Endothelial cell of umbilical vein (primary cell): ENCODE measurements around the gene GREB1. TPM values are rescaled to one million over a fixed set of nuclear protein-coding genes. Genes with fewer than 3 reads are reported as not detected.

Experiments used
- BruUV-seq: library from RNA; stranded (reverse); fragments of 400-500 nt; replicated peaks from 2 replicates; lab custom pipeline; 2021; lab: Mats Ljungman, UMichigan
- CTCF ChIA-PET: fragments of 300-600, 350-600 bp; sonication (Branson Sonifier 250); formaldehyde crosslinking; loops from one replicate; lab custom pipeline; 2021; ENCODE audit warnings: antibody characterized with exemption, inconsistent platforms; lab: Charles Lee
- POLR2A ChIA-PET: fragments of 300-600, 350-600 bp; sonication (Branson Sonifier 250); formaldehyde crosslinking; loops from one replicate; lab custom pipeline; 2021; ENCODE audit warnings: antibody characterized with exemption, inconsistent platforms; lab: Charles Lee
- DNase-seq: peaks from one replicate; pipeline ENCODE4 v3.0.0-alpha.2; 2011; ENCODE audit warnings: low read depth, low spot score
- FAIRE-seq: peaks from 2 replicates; lab custom pipeline; 2011; peaks lifted over from hg19 to GRCh38; lab: Jason Lieb, UNC
- H2AFZ ChIP-seq: 2 replicates; pipeline ENCODE4 v1.6.0; 2012; ENCODE audit warnings: low read depth, low read length, control low read depth, inconsistent platforms
- H3K27ac ChIP-seq: 2 replicates; pipeline ENCODE4 v1.5.1; 2011; ENCODE audit warnings: low read depth, mild to moderate bottlenecking, control low read depth, low read length, moderate library complexity; ENCODE audit not compliant: insufficient read depth
- H3K27me3 ChIP-seq, 2 experiments: 2 replicates each; pipeline versions ENCODE4 v1.6.0 to v1.6.1; 2011; ENCODE audit warnings: low read length in 2 of 2, mixed read lengths in 1 of 2; ENCODE audit not compliant: control insufficient read depth in 2 of 2, insufficient read depth in 2 of 2
- H3K36me3 ChIP-seq, 2 experiments: 2 replicates in 1 of 2; 3 replicates in 1 of 2; pipeline ENCODE4 v1.5.1; 2011; ENCODE audit warnings: low read length in 2 of 2, mild to moderate bottlenecking in 1 of 2, moderate library complexity in 1 of 2; ENCODE audit not compliant: control insufficient read depth in 2 of 2, insufficient read depth in 2 of 2; ENCODE audit errors: extremely low read depth in 1 of 2
- H3K4me1 ChIP-seq: 3 replicates; pipeline ENCODE4 v1.5.1; 2011; ENCODE audit warnings: mild to moderate bottlenecking, low read length; ENCODE audit not compliant: control insufficient read depth, insufficient read depth; ENCODE audit errors: extremely low read depth
- H3K4me2 ChIP-seq: 2 replicates; pipeline ENCODE4 v1.6.1; 2011; ENCODE audit warnings: low read length, control low read depth, mixed read lengths; ENCODE audit not compliant: insufficient read depth
- H3K4me3 ChIP-seq, 3 experiments: fragments of 200-600 bp in 1 of 3; sonication (generic), shearing (Covaris generic) in 1 of 3; replicated peaks in 1 of 3; 2 replicates each; pipeline ENCODE4 v1.5.1; 2011 to 2016; ENCODE audit warnings: control low read depth in 3 of 3, low read length in 3 of 3, mild to moderate bottlenecking in 2 of 3, inconsistent platforms in 1 of 3, low read depth in 1 of 3, moderate library complexity in 1 of 3; ENCODE audit not compliant: insufficient read depth in 1 of 3
- H3K79me2 ChIP-seq: 2 replicates; pipeline ENCODE4 v1.6.0; 2012; ENCODE audit warnings: low read length, inconsistent platforms; ENCODE audit not compliant: control insufficient read depth, insufficient read depth
- H3K9ac ChIP-seq: replicated peaks from 2 replicates; pipeline ENCODE3; 2011; ENCODE audit warnings: low read length, control low read depth; ENCODE audit not compliant: insufficient read depth; ENCODE audit errors: extremely low read depth
- H3K9me1 ChIP-seq: replicated peaks from 3 replicates; pipeline ENCODE4 v1.6.0; 2011; ENCODE audit warnings: mild to moderate bottlenecking, low read length; ENCODE audit not compliant: control insufficient read depth, insufficient read depth; ENCODE audit errors: extremely low read depth
- H3K9me3 ChIP-seq: replicated peaks from 2 replicates; pipeline ENCODE4 v1.5.1; 2012; ENCODE audit warnings: low read length, inconsistent platforms; ENCODE audit not compliant: control insufficient read depth, insufficient read depth
- H4K20me1 ChIP-seq: replicated peaks from 2 replicates; pipeline ENCODE3; 2011; ENCODE audit warnings: mild to moderate bottlenecking, low read length; ENCODE audit not compliant: control insufficient read depth, insufficient read depth; ENCODE audit errors: extremely low read depth
- CTCF ChIP-seq, 2 donors: IDR thresholded peaks; 1 replicate in 1 of 2; 2 replicates in 1 of 2; pipeline ENCODE4 v1.5.1; 2011; ENCODE audit warnings: low read length in 2 of 2, mild to moderate bottlenecking in 2 of 2, moderate library complexity in 2 of 2, control low read depth in 1 of 2, inconsistent platforms in 1 of 2, low read depth in 1 of 2; ENCODE audit not compliant: insufficient read depth in 1 of 2; ENCODE audit errors: extremely low read depth in 1 of 2
- EZH2 ChIP-seq: IDR thresholded peaks from 2 replicates; pipeline ENCODE4 v1.6.1; 2012; ENCODE audit warnings: borderline replicate concordance, low read depth, mild to moderate bottlenecking, moderate library complexity, low read length, inconsistent platforms; ENCODE audit not compliant: severe bottlenecking
- FOS ChIP-seq: IDR thresholded peaks from 2 replicates; pipeline ENCODE4 v1.6.1; 2011; ENCODE audit warnings: mild to moderate bottlenecking, low read length, moderate library complexity, borderline replicate concordance; ENCODE audit not compliant: insufficient read depth
- GATA2 ChIP-seq: IDR thresholded peaks from 2 replicates; pipeline ENCODE4 v1.7.0; 2011; ENCODE audit warnings: low read depth, mild to moderate bottlenecking, moderate library complexity, mixed read lengths, low read length; ENCODE audit not compliant: insufficient read length, insufficient read depth
- JUN ChIP-seq: IDR thresholded peaks from 2 replicates; pipeline ENCODE4 v1.6.1; 2011; ENCODE audit warnings: borderline replicate concordance, low read depth; ENCODE audit not compliant: insufficient read length, insufficient read depth
- MAX ChIP-seq: IDR thresholded peaks from 2 replicates; pipeline ENCODE4 v1.6.1; 2011; ENCODE audit not compliant: insufficient read depth, insufficient read length
- MYC ChIP-seq: IDR thresholded peaks from one replicate; pipeline ENCODE4 v1.6.1; 2011; ENCODE audit warnings: mild to moderate bottlenecking, low read depth, low read length
- POLR2A ChIP-seq: IDR thresholded peaks from 2 replicates; pipeline ENCODE4 v1.6.1; 2012; ENCODE audit warnings: low read depth, mild to moderate bottlenecking, control low read depth, low read length
- POLR2AphosphoS5 ChIP-seq: IDR thresholded peaks from 2 replicates; pipeline ENCODE4 v1.6.1; 2012; ENCODE audit warnings: low read depth, mild to moderate bottlenecking, control low read depth, low read length, moderate library complexity; ENCODE audit not compliant: insufficient read depth
- dilution Hi-C: fragments of 300-500 bp; cut with MboI; formaldehyde crosslinking; loops from one replicate; pipeline ENCODE4 v1.15.0; 2019; ENCODE audit warnings: low sequenced_read_pairs; ENCODE audit not compliant: extremely low pct_ligation_motif_present
- intact Hi-C: fragments of 100-400 bp; cut with micrococcal nuclease; formaldehyde crosslinking; loops from one replicate; pipeline ENCODE4 v1.10.0; 2022
- polyA plus RNA-seq, 4 experiments: library from polyadenylated mRNA; depleted of rRNA in 3 of 4; stranded (reverse) in 3 of 4; unstranded in 1 of 4; fragments of >200 nt; gene quantifications; 2 replicates each; pipeline versions ENCODE4 v1.2.1 to v1.2.3, GENCODE V29; 2011 to 2012; ENCODE audit warnings: missing spikeins in 1 of 4
- total RNA-seq: library from RNA; stranded (reverse); gene quantifications from 2 replicates; pipeline ENCODE4 v1.2.3, GENCODE V29; 2021

GREB1 gene
- total and polyA plus RNA-seq, 2 donors (not counting 3 experiments of a cell fraction or from before 2014, with no cell fraction given) = 0.17 to 0.58 TPM

- Histone ChIP-seq H3K4me1 (no peaks in the 10 kb centered on the region), H3K27ac (no peak overlapping the region), H3K9ac (no peak overlapping the region), H3K36me3 (no peaks in the 10 kb centered on the region), H3K4me2 (no peak overlapping the region), H3K27me3 (no peaks in the 10 kb centered on the region), H3K4me3 (no peak overlapping the region), H3K79me2 (no peaks in the 10 kb centered on the region), H4K20me1 (no peaks in the 10 kb centered on the region), H3K9me3 (no peaks in the 10 kb centered on the region), H3K9me1 (no peaks in the 10 kb centered on the region), H2AFZ (no peak overlapping the region)
- ChIA-PET POLR2A (no interaction called here), CTCF (interaction anchor here (1.9 kb wide), 1 partner anchor 13 kb away, joined by 5 read pairs; no protein-coding TSS in a partner anchor)
- DNase-seq (no peak), FAIRE-seq (no peak)
- intact Hi-C loops = no loop called here
- BruUV-seq = no TSS peak
- dilution Hi-C loops = no loop called here
- TF ChIP-seq CTCF (IDR thresholded peaks at IDR 0.05; ENCODE audit: extremely low read depth in 1 of 2, insufficient read depth in 1 of 2, low read depth in 1 of 2, low read length in 2 of 2) = no peak
- TF ChIP-seq MYC = no peak
- TF ChIP-seq MAX = no peak
- TF ChIP-seq GATA2 = no peak
- no peak for TF ChIP-seq JUN
- no peak for TF ChIP-seq FOS
- TF ChIP-seq POLR2A = no peak
- TF ChIP-seq EZH2 = no peak
- no peak for TF ChIP-seq POLR2AphosphoS5
These were observed 6.5 kb downstream of the GREB1 start for GRCh38 chr2:11540148-11540995.
